K562 (cell line): ENCODE results near the gene WDHD1. TPM values are rescaled to one million over a fixed set of nuclear protein-coding genes. Genes with fewer than 3 reads are reported as not detected.

Source experiments
- BHLHE40 ChIP-seq: IDR thresholded peaks from 2 replicates; pipeline ENCODE4 v1.6.1; 2011; ENCODE audit warnings: low read length, improper control_type of control experiment
- BRD4 ChIP-seq: fragments of 200-600 bp; sonication (generic); IDR thresholded peaks from 2 replicates; pipeline ENCODE4 v1.6.1; 2017; ENCODE audit warnings: inconsistent platforms
- DEAF1 ChIP-seq: fragments of 450-650 bp; formaldehyde crosslinking; IDR thresholded peaks from 2 replicates; pipeline ENCODE4 v1.4.0; 2020; ENCODE audit warnings: mild to moderate bottlenecking, moderate library complexity
- FOXA1 ChIP-seq: fragments of 450-650 bp; IDR thresholded peaks from 2 replicates; pipeline ENCODE4 v1.6.1; 2016; ENCODE audit warnings: mild to moderate bottlenecking, borderline replicate concordance
- IFI16 ChIP-seq: fragments of 250-450 bp; sonication (Bioruptor Pico); IDR thresholded peaks from 2 replicates; pipeline ENCODE4 v2.1.2; 2022; ENCODE audit warnings: mild to moderate bottlenecking, inconsistent platforms
- MTA1 ChIP-seq: fragments of 450-650 bp; IDR thresholded peaks from 2 replicates; pipeline ENCODE4 v1.6.1; 2017; ENCODE audit warnings: borderline replicate concordance
- REST ChIP-seq, 2 experiments: fragments of 450-650 bp; formaldehyde crosslinking in 1 of 2; IDR thresholded peaks; 2 replicates each; pipeline versions ENCODE4 v1.4.0 to v1.6.1; 2014 to 2020; ENCODE audit warnings: mild to moderate bottlenecking in 2 of 2, borderline replicate concordance in 1 of 2, low read depth in 1 of 2
- RNF219 ChIP-seq: fragments of 250-450 bp; sonication (Bioruptor Pico); IDR thresholded peaks from 2 replicates; pipeline ENCODE4 v1.5.0; 2022; ENCODE audit warnings: mild to moderate bottlenecking
- SP1 ChIP-seq: sonication (generic); formaldehyde crosslinking; IDR thresholded peaks from 2 replicates; pipeline ENCODE4 v1.8.1; 2022; ENCODE audit warnings: mild to moderate bottlenecking, missing genetic modification reagents
- THAP7 ChIP-seq: fragments of 250-450 bp; sonication (Bioruptor Pico); IDR thresholded peaks from 2 replicates; pipeline ENCODE4 v1.5.0; 2021
- ZNF282 ChIP-seq: sonication (generic); formaldehyde crosslinking; IDR thresholded peaks from 2 replicates; pipeline ENCODE4 v1.8.1; 2023; ENCODE audit warnings: missing genetic modification reagents
- ZNF764 ChIP-seq: fragments of 250-450 bp; sonication (Bioruptor Pico); IDR thresholded peaks from 2 replicates; pipeline ENCODE4 v1.4.0; 2020; ENCODE audit warnings: low read depth, mild to moderate bottlenecking, moderate library complexity
- ZNF780A ChIP-seq: fragments of 250-450 bp; sonication (Bioruptor Pico); IDR thresholded peaks from 2 replicates; pipeline ENCODE4 v1.5.0; 2021; ENCODE audit warnings: mild to moderate bottlenecking
- polyA plus RNA-seq, 8 experiments: library from polyadenylated mRNA; depleted of rRNA in 4 of 8; stranded (reverse) in 5 of 8; unstranded in 3 of 8; fragments of >200 nt; fragmentation: Nextera tagmentation in 2 of 8; fragmentation: Illumina TruSeq in 1 of 8; extraction: Ambion mirVana in 2 of 8; extraction: Trizol in 1 of 8; gene quantifications; 2 replicates each; pipeline versions ENCODE4 v1.2.1 to v1.2.3, GENCODE V29; 2011 to 2014; ENCODE audit warnings: inconsistent platforms in 1 of 8, missing spikeins in 1 of 8
- total RNA-seq, 7 experiments: library from RNA; depleted of rRNA in 6 of 7; stranded (reverse); fragments of >200 nt in 6 of 7; fragmentation: Illumina TruSeq in 2 of 7; extraction: Trizol in 2 of 7; gene quantifications; 2 replicates each; pipeline versions ENCODE4 v1.2.1 to v1.2.3, GENCODE V29; 2011 to 2021; ENCODE audit warnings: low replicate concordance in 1 of 7

The WDHD1 gene
- total and polyA plus RNA-seq, 9 of the 15 experiments (the other 6 are each of a cell fraction or from before 2014, with no cell fraction given), result 11.7 to 39.1 (median 30.0) TPM

GRCh38 chr14:55051423-55052268 lies 24.7 kb upstream of the WDHD1 start, which contains the start of gene MAPK1IP1L (continued):
- no peak for TF ChIP-seq BHLHE40
- peak; percentile 81; the same call in 1 of the 2 replicates for TF ChIP-seq ZNF282 (CRISPR knock-in tag)
- TF ChIP-seq ZNF764 (CRISPR knock-in tag), result no peak
- no peak for TF ChIP-seq IFI16 (CRISPR knock-in tag)
- no peak for TF ChIP-seq FOXA1
- TF ChIP-seq MTA1, result peak; percentile 71
- TF ChIP-seq THAP7 (CRISPR knock-in tag), result peak; percentile 47; the same call in 1 of the 2 replicates
- peak; percentile 54; the same call in 1 of the 2 replicates for TF ChIP-seq DEAF1 (CRISPR knock-in tag)
- peak; percentile 98 for TF ChIP-seq REST (IDR thresholded peaks at IDR 0.05; ENCODE audit: borderline replicate concordance)
- no peak for TF ChIP-seq REST (CRISPR knock-in tag; IDR thresholded peaks at IDR 0.05; ENCODE audit: low read depth)
- TF ChIP-seq BRD4, result peak; percentile 83
- TF ChIP-seq ZNF780A (CRISPR knock-in tag), result no peak
- TF ChIP-seq SP1 (CRISPR knock-in tag), result peak; percentile 89
- no peak for TF ChIP-seq RNF219
